IMR-90 (cell line): Measurements from ENCODE around the gene WIPI1. TPM values are rescaled to one million over a fixed set of nuclear protein-coding genes. Genes with fewer than 3 reads are reported as not detected.

Experiments
- ATAC-seq: fragments of 200-7000 bp; cut with Tn5 transposase; 2 replicates; pipeline ENCODE4 v1.9.1; 2020; ENCODE audit warnings: low read depth, mild to moderate bottlenecking, moderate library complexity
- BruUV-seq: library from RNA; stranded (reverse); fragments of 400-500 nt; replicated peaks from 2 replicates; lab custom pipeline; 2021; lab: Mats Ljungman, UMichigan
- CTCF ChIA-PET: fragments of 300-600 bp; formaldehyde crosslinking; extraction: SDS; loops from one replicate; lab custom pipeline; 2021; ENCODE audit warnings: antibody characterized with exemption; lab: Yijun Ruan, JAX
- POLR2A ChIA-PET: fragments of 300-600 bp; sonication (Branson Sonifier 250); formaldehyde crosslinking; loops from one replicate; lab custom pipeline; 2022; ENCODE audit warnings: antibody characterized with exemption; ENCODE audit not compliant: unreplicated experiment; lab: Charles Lee
- DNase-seq: peaks from one replicate; pipeline ENCODE4 v3.0.0; 2013
- H2AFZ ChIP-seq: replicated peaks from 2 replicates; pipeline ENCODE3; 2013; ENCODE audit warnings: low read length, mild to moderate bottlenecking; ENCODE audit not compliant: poor library complexity
- H2AK5ac ChIP-seq: 2 replicates; pipeline ENCODE4 v1.6.1; 2013; ENCODE audit warnings: low read depth, low read length, inconsistent platforms
- H2AK9ac ChIP-seq: replicated peaks from 2 replicates; pipeline ENCODE3; 2013; ENCODE audit warnings: mild to moderate bottlenecking, low read depth, low read length, moderate library complexity; ENCODE audit not compliant: poor library complexity
- H2BK120ac ChIP-seq: 2 replicates; pipeline ENCODE4 v1.6.1; 2013; ENCODE audit warnings: low read depth, low read length, inconsistent platforms
- H2BK15ac ChIP-seq: 3 replicates; pipeline ENCODE4 v1.6.1; 2013; ENCODE audit warnings: low read depth, low read length, inconsistent platforms
- H2BK20ac ChIP-seq: 2 replicates; pipeline ENCODE4 v1.6.1; 2013; ENCODE audit warnings: low read depth, mild to moderate bottlenecking, inconsistent platforms, low read length, moderate library complexity
- H2BK5ac ChIP-seq: 2 replicates; pipeline ENCODE4 v1.6.1; 2013; ENCODE audit warnings: mild to moderate bottlenecking, low read depth, low read length, inconsistent platforms; ENCODE audit not compliant: poor library complexity, severe bottlenecking
- H3K14ac ChIP-seq: replicated peaks from 2 replicates; pipeline ENCODE4 v1.6.1; 2013; ENCODE audit warnings: low read depth, low read length, inconsistent platforms
- H3K18ac ChIP-seq: 2 replicates; pipeline ENCODE4 v1.6.1; 2013; ENCODE audit warnings: low read depth, low read length, control low read depth
- H3K23ac ChIP-seq: 2 replicates; pipeline ENCODE4 v1.6.1; 2013; ENCODE audit warnings: low read depth, low read length, inconsistent platforms
- H3K27ac ChIP-seq: 2 replicates; pipeline ENCODE4 v1.5.1; 2013; ENCODE audit warnings: mild to moderate bottlenecking, control low read depth, low read length; ENCODE audit not compliant: insufficient read depth
- H3K27me3 ChIP-seq: 2 replicates; pipeline ENCODE4 v1.6.1; 2013; ENCODE audit warnings: low read length; ENCODE audit not compliant: control insufficient read depth, insufficient read depth
- H3K36me3 ChIP-seq: 2 replicates; pipeline ENCODE4 v1.6.1; 2013; ENCODE audit warnings: low read length, mixed read lengths; ENCODE audit not compliant: control insufficient read depth, insufficient read depth
- H3K4ac ChIP-seq: 2 replicates; pipeline ENCODE4 v1.6.1; 2013; ENCODE audit warnings: low read depth, low read length, inconsistent platforms
- H3K4me1 ChIP-seq: 2 replicates; pipeline ENCODE4 v1.6.1; 2013; ENCODE audit warnings: low read length, mixed read lengths; ENCODE audit not compliant: control insufficient read depth, insufficient read depth
- H3K4me2 ChIP-seq: 2 replicates; pipeline ENCODE4 v1.6.1; 2013; ENCODE audit warnings: low read depth, mild to moderate bottlenecking, control low read depth, low read length, moderate library complexity
- H3K4me3 ChIP-seq: 2 replicates; pipeline ENCODE4 v1.5.1; 2013; ENCODE audit warnings: low read depth, mild to moderate bottlenecking, control low read depth, low read length, moderate library complexity; ENCODE audit not compliant: insufficient read depth
- H3K56ac ChIP-seq: 2 replicates; pipeline ENCODE4 v1.6.1; 2013; ENCODE audit warnings: low read length, inconsistent platforms; ENCODE audit not compliant: insufficient read depth; ENCODE audit errors: extremely low read depth
- H3K79me1 ChIP-seq, 2 experiments: 2 replicates each; pipeline ENCODE4 v1.6.1; 2013; ENCODE audit warnings: low read length in 2 of 2, inconsistent platforms in 1 of 2, low read depth in 1 of 2
- H3K9ac ChIP-seq: 2 replicates; pipeline ENCODE4 v1.6.1; 2013; ENCODE audit warnings: low read depth, low read length, control low read depth
- H3K9me1 ChIP-seq: 2 replicates; pipeline ENCODE4 v1.6.1; 2013; ENCODE audit warnings: low read length, inconsistent platforms; ENCODE audit not compliant: insufficient read depth
- H3K9me3 ChIP-seq: 2 replicates; pipeline ENCODE4 v1.6.1; 2013; ENCODE audit warnings: low read length; ENCODE audit not compliant: control insufficient read depth, insufficient read depth
- H4K20me1 ChIP-seq: 2 replicates; pipeline ENCODE4 v1.6.1; 2013; ENCODE audit warnings: low read length, inconsistent platforms; ENCODE audit not compliant: insufficient read depth
- H4K5ac ChIP-seq: 2 replicates; pipeline ENCODE4 v1.6.1; 2013; ENCODE audit warnings: mild to moderate bottlenecking, low read depth, low read length, control low read depth
- H4K8ac ChIP-seq, 2 experiments: 2 replicates each; pipeline ENCODE4 v1.6.1; 2013; ENCODE audit warnings: low read depth in 2 of 2, low read length in 2 of 2, control low read depth in 1 of 2, inconsistent platforms in 1 of 2
- H4K91ac ChIP-seq: 2 replicates; pipeline ENCODE4 v1.6.1; 2013; ENCODE audit warnings: low read depth, low read length, inconsistent platforms; ENCODE audit not compliant: insufficient read depth
- CHD1 ChIP-seq: IDR thresholded peaks from 2 replicates; pipeline ENCODE4 v1.6.1; 2012; ENCODE audit warnings: low read depth, low read length, improper control_type of control experiment
- MAFK ChIP-seq: IDR thresholded peaks from 2 replicates; pipeline ENCODE4 v1.6.1; 2012; ENCODE audit warnings: low read depth, low read length, improper control_type of control experiment
- WGBS, 2 experiments: methylation state at CpG; one replicate each; pipeline versions ENCODE4 v1.1.5 to v1.1.7; 2013; ENCODE audit warnings: missing lambda C conversion rate in 2 of 2; ENCODE audit not compliant: insufficient read length in 1 of 2; ENCODE audit errors: extremely low coverage in 2 of 2; 5-methylcytosine and 5-hydroxymethylcytosine counted together
- dilution Hi-C: fragments of 300-500 bp; cut with HindIII; formaldehyde crosslinking; loops from one replicate; pipeline ENCODE4 v1.14.3; 2018; ENCODE audit warnings: low sequenced_read_pairs; ENCODE audit not compliant: unreplicated experiment
- in situ Hi-C: fragments of 300-500 bp; cut with MboI; formaldehyde crosslinking; loops from 3 replicates; pipeline ENCODE4 v1.14.3; 2019; ENCODE audit warnings: low sequenced_read_pairs, inconsistent platforms, mixed read lengths
- intact Hi-C: fragments of 100-400 bp; cut with micrococcal nuclease; formaldehyde crosslinking; loops from 2 replicates; pipeline ENCODE4 v1.10.0; 2022
- polyA plus RNA-seq, 3 experiments: library from polyadenylated mRNA; depleted of rRNA; stranded (reverse); fragments of >200 nt; gene quantifications; 2 replicates each; pipeline ENCODE4 v1.2.3, GENCODE V29; 2012; ENCODE audit warnings: low replicate concordance in 1 of 3
- total RNA-seq: library from RNA; depleted of rRNA; stranded (reverse); fragments of >200 nt; gene quantifications from 2 replicates; pipeline ENCODE4 v1.2.3, GENCODE V29; 2012

WIPI1 gene
- total and polyA plus RNA-seq, 2 of the 4 experiments (the other 2 are of a cell fraction), result 78.6 to 129 TPM

- Histone ChIP-seq H2AFZ (no peak overlapping the region), H3K4me3 (no peak overlapping the region), H2AK9ac (no peak overlapping the region), H2BK15ac (peak overlapping the region; percentile 46), H2BK20ac (peak overlapping the region; percentile 99), H3K27me3 (no peaks in the 10 kb centered on the region), H4K91ac (peak overlapping the region; percentile 95), H3K56ac (peak overlapping the region; percentile 92), H2BK120ac (peak overlapping the region; percentile 100), H3K18ac (peak overlapping the region; percentile 92), H4K20me1 (no peaks in the 10 kb centered on the region), H3K4ac (peak overlapping the region; percentile 100), H3K9me1 (peaks cover 25% of the 10 kb centered on the region), H2BK5ac (peak overlapping the region; percentile 99), H4K8ac (peak overlapping the region; percentile 18 to 96), H3K23ac (peak overlapping the region; percentile 100), H2AK5ac (peak overlapping the region; percentile 39), H3K36me3 (no peaks in the 10 kb centered on the region), H3K4me2 (peak overlapping the region; percentile 77; the same call in 1 of the 2 replicates), H3K79me1 (peaks cover 0 to 4% of the 10 kb centered on the region in 2 experiments; a peak in 1 of 4 replicates), H3K9me3 (no peaks in the 10 kb centered on the region), H4K5ac (peak overlapping the region; percentile 23; the same call in 1 of the 2 replicates), H3K4me1 (peaks cover 21% of the 10 kb centered on the region), H3K27ac (peak overlapping the region; percentile 94), H3K9ac (no peak overlapping the region), H3K14ac (peak overlapping the region; percentile 100)
- no CpG with 5 or more reads among the region's 1 CpG for WGBS, 2 experiments
- ChIA-PET CTCF (interaction anchor here (4.3 kb wide), 1 partner anchor 15 kb away, joined by 24 read pairs; no protein-coding TSS in a partner anchor), POLR2A (no interaction called here)
- intact Hi-C loops, result loop anchor here (5.0 kb wide), 2 partner anchors 73 to 92 kb away; partner anchors contain the start of genes ARSG, SLC16A6 and WIPI1
- dilution Hi-C loops, result no loop called here
- BruUV-seq, result no TSS peak
- DNase-seq (no peak), ATAC-seq (no peak)
- in situ Hi-C loops, result no loop called here
- TF ChIP-seq MAFK (no peak), CHD1 (0 out of 2 replicates have a peak, but pooled peaks have one; percentile 45)
Observed at GRCh38 chr17:68384471-68384870, 72.8 kb downstream of the WIPI1 start.
